ENCODE data around the gene GOLGA8K.
"Not testable (repeated sequence)": the region's sequence is repeated elsewhere in the genome, so short reads cannot be mapped to it uniquely, and the experiment has no call there.

DNA sequence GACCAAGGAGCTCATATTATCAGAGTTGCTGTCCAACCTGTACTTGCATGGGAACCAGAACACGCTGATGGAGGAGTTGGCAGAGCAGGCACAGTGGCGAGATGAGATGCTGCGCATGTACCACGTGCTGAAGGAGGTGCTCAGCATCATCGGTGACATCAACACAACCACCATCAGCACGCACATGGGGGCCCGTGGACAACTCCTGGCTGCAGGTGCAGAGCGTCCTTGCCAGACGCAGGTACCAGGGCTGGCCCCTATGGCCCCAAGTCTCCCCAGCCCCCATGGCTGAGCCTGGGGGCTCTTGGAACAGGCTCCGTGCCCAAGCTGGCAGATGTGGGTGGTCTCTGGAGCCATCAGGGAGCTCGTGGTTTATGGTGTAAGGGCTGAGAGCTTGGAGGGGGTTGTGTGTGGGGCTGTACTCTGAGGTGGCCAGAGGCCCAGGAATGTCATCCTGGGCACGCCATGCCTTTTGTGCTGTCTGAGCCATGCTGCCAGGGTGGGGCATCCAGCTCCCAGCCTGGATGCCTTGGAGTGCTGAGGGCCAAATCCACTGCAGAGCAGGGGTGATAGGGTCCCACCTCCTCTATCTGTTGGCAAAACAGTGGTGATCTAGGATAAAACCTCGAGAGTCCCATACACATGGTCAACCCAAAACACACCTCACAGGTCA is 17.1 kb downstream of the GOLGA8K start:
- not testable (repeated sequence) for TF ChIP-seq EZH2phosphoT487 (IDR thresholded peaks at IDR 0.05; ENCODE audit: insufficient read depth, low read depth); EZH2 (IDR thresholded peaks at IDR 0.05; ENCODE audit: insufficient read depth, poor library complexity, severe bottlenecking)

Data from GM23248 (cell line).